ENCODE data around the gene SPNS2. TPM values are rescaled to one million over a fixed set of nuclear protein-coding genes. Genes with fewer than 3 reads are reported as not detected.

The SPNS2 gene
- total RNA-seq, 1 donor from 2014 or later, result 0.70 TPM

- H3K4me3 Mint-ChIP-seq (ENCODE audit: unreplicated experiment), result no peak overlapping the region
- no peak for DNase-seq (ENCODE audit: low spot score)
- H3K4me1 Mint-ChIP-seq (ENCODE audit: low read depth), result peaks cover 8% of the 10 kb centered on the region
- H3K27ac Mint-ChIP-seq (ENCODE audit: unreplicated experiment), result no peak overlapping the region
- H3K36me3 Mint-ChIP-seq (ENCODE audit: low read depth), result no peaks in the 10 kb centered on the region
- H3K9me3 Mint-ChIP-seq (ENCODE audit: low read depth), result no peaks in the 10 kb centered on the region
- no peaks in the 10 kb centered on the region for H3K27me3 Mint-ChIP-seq (ENCODE audit: low read depth)
- TF ChIP-seq, protein P1, sequence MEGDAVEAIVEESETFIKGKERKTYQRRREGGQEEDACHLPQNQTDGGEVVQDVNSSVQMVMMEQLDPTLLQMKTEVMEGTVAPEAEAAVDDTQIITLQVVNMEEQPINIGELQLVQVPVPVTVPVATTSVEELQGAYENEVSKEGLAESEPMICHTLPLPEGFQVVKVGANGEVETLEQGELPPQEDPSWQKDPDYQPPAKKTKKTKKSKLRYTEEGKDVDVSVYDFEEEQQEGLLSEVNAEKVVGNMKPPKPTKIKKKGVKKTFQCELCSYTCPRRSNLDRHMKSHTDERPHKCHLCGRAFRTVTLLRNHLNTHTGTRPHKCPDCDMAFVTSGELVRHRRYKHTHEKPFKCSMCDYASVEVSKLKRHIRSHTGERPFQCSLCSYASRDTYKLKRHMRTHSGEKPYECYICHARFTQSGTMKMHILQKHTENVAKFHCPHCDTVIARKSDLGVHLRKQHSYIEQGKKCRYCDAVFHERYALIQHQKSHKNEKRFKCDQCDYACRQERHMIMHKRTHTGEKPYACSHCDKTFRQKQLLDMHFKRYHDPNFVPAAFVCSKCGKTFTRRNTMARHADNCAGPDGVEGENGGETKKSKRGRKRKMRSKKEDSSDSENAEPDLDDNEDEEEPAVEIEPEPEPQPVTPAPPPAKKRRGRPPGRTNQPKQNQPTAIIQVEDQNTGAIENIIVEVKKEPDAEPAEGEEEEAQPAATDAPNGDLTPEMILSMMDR (IDR thresholded peaks at IDR 0.05), result no peak
Observed at GRCh38 chr17:4572131-4572530, 73.5 kb downstream of the SPNS2 start.

DNA sequence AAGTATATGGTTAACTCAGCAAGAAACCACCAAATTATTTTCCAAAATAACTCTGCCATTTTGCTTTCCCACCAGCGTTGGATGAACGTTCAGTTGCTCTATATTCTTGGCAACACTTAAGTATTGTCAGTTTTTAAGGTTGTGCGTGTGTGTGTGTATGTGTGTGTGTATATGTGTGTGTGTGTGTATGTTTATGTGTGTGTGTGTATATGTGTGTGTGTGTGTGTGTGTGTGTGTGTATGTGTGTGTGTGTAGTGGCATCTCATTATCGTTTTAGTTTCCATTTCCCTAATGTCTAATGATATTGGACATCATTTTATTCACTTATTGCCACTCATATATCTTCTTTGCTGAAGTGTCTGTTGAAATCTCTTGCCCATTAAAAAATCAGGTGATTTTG lies 74.4 kb downstream of the SPNS2 start:
- Mint-ChIP-seq H3K4me1 (ENCODE audit: low read depth) (peaks cover 9% of the 10 kb centered on the region), H3K4me3 (ENCODE audit: unreplicated experiment) (no peak overlapping the region), H3K36me3 (ENCODE audit: low read depth) (no peaks in the 10 kb centered on the region), H3K27ac (ENCODE audit: unreplicated experiment) (no peak overlapping the region), H3K9me3 (ENCODE audit: low read depth) (no peaks in the 10 kb centered on the region), H3K27me3 (ENCODE audit: low read depth) (no peaks in the 10 kb centered on the region)
- DNase-seq (ENCODE audit: low spot score), result no peak
- TF ChIP-seq, protein P1 (IDR thresholded peaks at IDR 0.05), result no peak

DNA sequence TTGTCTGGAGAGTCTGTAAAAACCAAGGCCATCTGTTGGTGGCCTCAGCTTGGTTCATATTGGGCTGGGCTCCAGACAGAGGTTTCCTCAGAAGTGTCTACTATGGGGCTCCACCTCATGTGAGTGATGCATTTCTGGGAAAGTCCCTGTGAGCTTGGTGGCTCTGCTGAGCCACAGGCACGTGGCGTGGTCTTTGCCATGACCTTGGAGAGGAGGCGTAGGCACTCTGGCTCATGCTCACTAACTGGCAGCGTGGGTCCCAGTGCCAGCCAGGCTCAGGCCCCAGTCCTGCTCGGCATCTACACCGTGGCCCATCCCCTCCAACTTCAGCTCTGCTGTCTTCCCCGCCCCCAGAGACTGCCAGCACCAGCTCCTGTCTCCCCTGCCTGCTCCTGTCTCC lies 75.0 kb downstream of the SPNS2 start:
- TF ChIP-seq, protein P1 (IDR thresholded peaks at IDR 0.05), result no peak
- no peak for DNase-seq (ENCODE audit: low spot score)
- H3K36me3 Mint-ChIP-seq (ENCODE audit: low read depth), result no peaks in the 10 kb centered on the region
- H3K4me1 Mint-ChIP-seq (ENCODE audit: low read depth), result peaks cover 9% of the 10 kb centered on the region
- no peak overlapping the region for H3K27ac Mint-ChIP-seq (ENCODE audit: unreplicated experiment)
- no peaks in the 10 kb centered on the region for H3K27me3 Mint-ChIP-seq (ENCODE audit: low read depth)
- H3K9me3 Mint-ChIP-seq (ENCODE audit: low read depth), result no peaks in the 10 kb centered on the region
- H3K4me3 Mint-ChIP-seq (ENCODE audit: unreplicated experiment), result no peak overlapping the region

GRCh38 chr17:4574448-4575045 lies 75.9 kb downstream of the SPNS2 start:
- Mint-ChIP-seq H3K27ac (ENCODE audit: unreplicated experiment) (no peak overlapping the region), H3K36me3 (ENCODE audit: low read depth) (no peaks in the 10 kb centered on the region), H3K4me3 (ENCODE audit: unreplicated experiment) (no peak overlapping the region), H3K27me3 (ENCODE audit: low read depth) (no peaks in the 10 kb centered on the region), H3K4me1 (ENCODE audit: low read depth) (peaks cover 9% of the 10 kb centered on the region), H3K9me3 (ENCODE audit: low read depth) (no peaks in the 10 kb centered on the region)
- no peak for DNase-seq (ENCODE audit: low spot score)
- TF ChIP-seq, protein P1 (IDR thresholded peaks at IDR 0.05), result no peak

GRCh38 chr17:4576161-4576558 lies 77.5 kb downstream of the SPNS2 start:
- Mint-ChIP-seq H3K4me3 (ENCODE audit: unreplicated experiment) (no peak overlapping the region), H3K4me1 (ENCODE audit: low read depth) (peaks cover 9% of the 10 kb centered on the region), H3K27ac (ENCODE audit: unreplicated experiment) (no peak overlapping the region), H3K27me3 (ENCODE audit: low read depth) (peaks cover 5% of the 10 kb centered on the region), H3K9me3 (ENCODE audit: low read depth) (no peaks in the 10 kb centered on the region), H3K36me3 (ENCODE audit: low read depth) (no peaks in the 10 kb centered on the region)
- no peak for DNase-seq (ENCODE audit: low spot score)
- TF ChIP-seq, protein P1 (IDR thresholded peaks at IDR 0.05), result no peak

Data from chondrocyte (in vitro differentiated cells).